T-helper 2 cell (primary cell): Measurements from ENCODE around the gene C13orf46.
A peak's percentile ranks its signal among the peaks of the same experiment; 100 is the strongest.

Experiments
- DNase-seq, 5 experiments: peaks; one replicate each; pipeline versions ENCODE4 v3.0.0 to v3.0.0-alpha.2; 2012 to 2022

The C13orf46 gene

GRCh38 chr13:113970810-113971470 is 2.9 kb downstream of the C13orf46 start:
- DNase-seq, result no peak

DNA sequence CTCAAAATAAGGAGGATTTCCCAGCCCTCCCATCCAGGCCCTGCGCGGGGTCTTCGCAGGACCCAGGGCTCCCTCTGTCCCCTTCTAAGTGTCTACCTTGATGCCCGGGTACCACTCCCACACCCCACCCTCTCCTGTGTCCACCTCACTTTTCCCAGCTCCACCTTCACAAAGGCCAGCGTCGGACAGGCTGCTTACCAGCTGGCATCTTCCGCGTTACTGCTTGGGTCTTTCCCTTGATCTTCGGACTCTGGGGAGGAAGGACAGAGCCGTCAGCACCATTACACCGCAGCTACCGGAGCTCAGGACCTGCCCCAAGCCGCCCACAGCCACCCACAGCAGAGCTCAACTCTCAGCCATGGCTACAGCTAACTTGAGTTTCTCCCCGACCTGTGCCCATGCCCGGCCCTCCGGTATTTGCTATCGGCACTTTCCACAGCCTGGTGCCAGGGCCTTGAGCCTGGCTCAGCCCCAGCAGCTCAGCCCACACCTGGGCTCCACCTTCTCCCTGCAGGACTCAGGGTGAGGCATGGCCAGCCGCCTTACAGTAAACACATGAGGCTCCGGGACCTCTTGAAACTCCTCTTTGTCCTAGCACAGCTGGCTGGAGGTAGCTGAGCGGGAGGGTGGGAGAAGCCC is 3.8 kb downstream of the C13orf46 start:
- no peak for DNase-seq

- DNase-seq, result peak in 1 of 5 experiments; percentile 0
Measured at GRCh38 chr13:113969311-113969972, 4.4 kb downstream of the C13orf46 start.

DNA sequence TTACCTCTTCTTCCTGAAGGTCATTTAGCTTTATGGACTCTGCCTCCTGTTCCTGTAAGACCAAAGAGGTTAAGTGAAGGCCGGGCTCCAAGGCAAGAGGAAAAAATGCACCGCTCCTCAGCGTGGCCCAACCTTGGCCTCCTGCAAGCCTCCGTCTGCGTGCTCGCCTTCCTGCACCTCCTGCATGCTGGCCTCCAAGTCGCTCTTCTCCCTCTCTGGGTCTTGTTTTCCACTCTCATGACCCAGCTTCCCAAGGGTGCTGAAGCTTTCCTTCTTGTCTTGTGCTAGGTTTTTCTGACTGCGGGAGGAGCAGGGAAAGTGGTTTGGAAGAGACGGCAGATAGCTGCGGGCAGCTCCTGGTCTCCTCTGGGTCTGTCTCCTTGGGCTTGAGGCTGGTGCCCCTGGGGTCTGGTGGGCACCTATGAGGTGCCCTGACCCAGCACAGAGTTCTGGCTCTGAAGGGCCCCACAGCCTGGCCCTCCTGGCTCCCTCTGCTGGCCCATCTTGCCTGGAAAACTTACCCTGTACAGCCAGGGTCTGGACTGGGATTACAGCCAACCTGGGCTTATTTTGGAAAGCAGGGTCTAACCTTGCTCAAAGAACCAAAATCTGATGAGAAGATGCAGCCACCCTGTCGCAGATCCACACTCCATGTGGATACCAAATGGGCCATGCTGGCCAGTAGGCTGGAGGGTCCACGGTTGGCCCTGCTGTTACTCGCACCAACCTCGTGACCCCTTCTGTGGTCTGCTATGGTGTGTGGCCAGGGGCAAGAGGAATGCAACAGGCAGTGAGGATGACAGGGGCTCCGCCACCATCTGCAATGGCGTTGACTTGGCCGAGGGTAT is 5.2 kb downstream of the C13orf46 start:
- no peak for DNase-seq

- no peak for DNase-seq
Measured at GRCh38 chr13:113967729-113968462, 6.0 kb downstream of the C13orf46 start.

DNA sequence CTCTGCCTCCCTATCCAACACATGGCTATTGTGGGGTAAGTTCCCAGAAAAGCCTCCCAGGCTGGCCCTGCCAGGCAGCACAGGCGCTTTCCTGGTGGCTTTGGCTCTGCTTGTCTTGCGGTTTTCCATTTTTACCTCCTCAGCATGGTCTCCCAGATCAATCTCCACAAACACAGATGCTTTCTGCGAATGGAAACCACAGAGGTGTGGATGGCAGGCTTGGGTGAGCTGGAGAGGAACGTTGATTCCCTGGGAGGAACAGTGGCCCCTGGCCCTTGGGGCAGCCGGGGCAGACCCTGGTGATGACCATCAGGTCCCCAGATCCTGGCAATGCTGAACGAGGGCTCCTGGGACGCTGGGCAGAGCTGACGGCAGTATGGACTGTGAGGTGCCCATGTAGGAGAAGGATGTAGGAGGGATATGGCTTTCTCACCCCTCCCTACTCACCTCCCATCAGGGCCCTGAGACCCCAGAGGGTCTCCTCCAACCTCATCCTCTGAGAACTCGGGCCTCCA is 6.6 kb downstream of the C13orf46 start:
- no peak for DNase-seq

- no peak for DNase-seq
Measured at GRCh38 chr13:113965968-113966884, 7.7 kb downstream of the C13orf46 start.

- no peak for DNase-seq
Measured at GRCh38 chr13:113965383-113965874, 8.4 kb downstream of the C13orf46 start.

GRCh38 chr13:113964251-113964995 is 9.5 kb downstream of the C13orf46 start:
- DNase-seq, result no peak

DNA sequence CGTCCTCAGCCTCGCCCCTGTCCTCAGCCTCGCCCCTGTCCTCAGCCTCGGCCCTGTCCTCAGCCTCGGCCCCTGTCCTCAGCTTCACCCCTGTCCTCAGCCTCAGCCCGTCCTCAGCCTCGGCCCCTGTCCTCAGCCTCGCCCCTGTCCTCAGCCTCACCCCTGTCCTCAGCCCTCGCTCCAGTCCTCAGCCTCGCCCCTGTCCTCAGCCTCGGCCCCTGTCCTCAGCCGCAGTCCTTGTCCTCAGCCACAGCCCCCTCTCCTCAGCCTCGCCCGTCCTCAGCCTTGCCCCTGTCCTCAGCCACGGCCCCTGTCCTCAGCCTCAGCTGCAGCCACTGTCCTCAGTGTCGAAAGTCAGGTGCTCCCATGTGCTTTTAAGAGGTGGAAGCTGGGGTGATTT is 10.5 kb downstream of the C13orf46 start:
- DNase-seq, result no peak

GRCh38 chr13:113962975-113963374 is 10.9 kb downstream of the C13orf46 start:
- no peak for DNase-seq

- DNase-seq, result no peak
Measured at GRCh38 chr13:113962386-113962785, 11.5 kb downstream of the C13orf46 start.

DNA sequence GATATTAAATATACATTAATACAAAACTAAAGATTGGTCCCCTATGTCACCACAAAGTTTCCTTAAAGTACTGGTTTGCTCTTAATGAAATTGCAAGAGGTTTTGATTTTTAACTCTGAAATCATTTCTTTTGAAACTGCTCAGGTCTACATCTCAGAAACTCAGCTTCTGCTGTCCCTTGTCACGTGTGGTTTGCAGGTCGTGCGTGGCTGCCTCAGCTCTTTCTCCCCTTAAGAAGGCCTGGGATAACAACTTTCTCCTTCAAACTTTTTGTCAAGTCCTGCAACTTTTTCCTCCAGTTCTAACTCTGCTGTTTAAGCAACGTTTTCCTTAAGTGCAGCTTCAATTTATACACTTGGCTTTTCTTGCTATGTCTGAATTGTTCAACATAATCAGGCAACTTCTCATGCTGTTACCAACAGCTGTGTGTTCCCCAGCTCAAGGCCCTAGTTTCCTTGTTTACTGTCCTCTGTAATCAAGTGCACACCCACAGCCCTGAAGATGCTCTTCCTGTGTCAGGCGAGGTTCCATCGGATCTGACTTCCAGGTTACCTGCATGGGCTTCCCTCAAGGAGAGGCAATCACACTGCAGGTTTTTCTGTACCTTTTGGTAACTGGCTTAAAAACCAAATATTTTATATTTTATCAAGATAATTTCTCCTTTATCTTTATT is 13.5 kb downstream of the C13orf46 start:
- DNase-seq, result no peak

GRCh38 chr13:113959198-113959597 is 14.7 kb downstream of the C13orf46 start:
- DNase-seq, result no peak

DNA sequence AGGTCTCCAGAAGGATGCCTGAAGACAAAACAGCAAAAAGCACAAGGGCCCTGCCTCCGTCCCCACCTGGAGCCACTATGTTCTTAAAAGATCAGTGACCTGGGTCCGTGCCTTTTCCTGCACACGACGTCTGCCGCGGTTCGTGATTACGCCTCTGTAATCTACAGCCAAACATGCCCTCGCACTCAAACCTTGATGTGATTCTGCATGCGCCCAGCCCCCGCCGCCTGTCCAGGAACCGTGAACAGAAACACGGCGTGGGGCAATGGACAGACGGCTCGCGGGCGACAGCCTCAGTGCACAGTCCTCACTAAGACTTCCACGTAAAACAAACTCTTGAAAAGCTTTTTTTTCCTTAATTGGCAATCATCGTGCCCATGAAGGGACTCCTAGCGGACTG is 15.5 kb downstream of the C13orf46 start:
- DNase-seq, result no peak

GRCh38 chr13:113956571-113956970 is 17.3 kb downstream of the C13orf46 start:
- no peak for DNase-seq

DNA sequence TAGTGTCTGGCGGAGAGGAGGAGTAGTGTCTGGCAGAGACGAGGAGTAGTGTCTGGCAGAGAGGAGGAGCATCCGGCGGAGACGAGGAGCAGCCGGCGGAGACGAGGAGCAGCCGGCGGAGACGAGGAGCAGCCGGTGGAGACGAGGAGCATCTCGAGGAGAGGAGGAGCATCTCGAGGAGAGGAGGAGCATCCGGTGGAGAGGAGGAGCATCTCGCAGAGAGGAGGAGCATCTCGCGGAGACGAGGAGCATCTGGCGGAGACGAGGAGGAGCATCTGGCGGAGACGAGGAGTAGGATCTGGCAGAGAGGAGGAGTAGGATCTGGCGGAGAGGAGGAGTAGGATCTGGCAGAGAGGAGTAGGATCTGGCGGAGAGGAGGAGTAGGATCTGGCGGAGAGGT is 18.2 kb downstream of the C13orf46 start:
- no peak for DNase-seq

GRCh38 chr13:113955235-113955634 is 18.6 kb downstream of the C13orf46 start:
- DNase-seq, result no peak

DNA sequence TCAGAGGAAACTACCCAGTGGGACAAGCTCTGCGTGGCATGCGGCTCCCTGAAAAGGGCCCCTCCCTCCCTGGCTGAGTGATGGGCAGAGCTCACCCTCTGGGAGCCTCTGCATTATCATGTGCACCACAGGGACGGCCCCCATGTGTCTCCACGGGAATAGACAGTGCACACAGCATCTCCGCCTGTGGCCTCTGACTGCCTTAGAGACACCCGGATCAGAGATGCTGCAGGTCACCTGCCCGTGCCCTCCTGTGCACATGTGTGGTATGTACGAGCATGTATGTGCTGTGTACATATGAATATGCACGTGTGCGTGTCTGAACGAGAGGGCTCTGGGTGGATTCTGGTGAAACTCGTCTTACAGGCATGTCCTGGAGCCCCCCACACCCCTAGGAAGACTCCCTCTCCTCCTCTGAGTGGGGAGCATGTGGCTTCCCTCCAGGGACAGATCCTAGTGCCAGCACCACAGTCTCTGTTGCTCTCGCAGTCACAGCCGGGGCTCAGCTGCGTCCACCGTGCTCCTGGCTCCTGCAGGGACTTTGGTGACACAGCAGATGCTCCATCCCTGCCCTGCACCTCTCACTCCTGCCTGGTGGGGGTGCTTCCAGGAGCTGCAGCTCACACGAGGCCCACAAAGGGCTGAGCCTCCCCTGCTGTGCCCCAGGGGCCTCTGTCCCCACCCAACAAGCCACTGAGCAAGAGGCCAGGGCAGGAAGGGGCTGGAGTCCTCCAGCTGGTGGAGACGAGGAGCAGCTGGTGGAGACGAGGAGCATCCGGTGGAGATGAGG is 19.6 kb downstream of the C13orf46 start:
- DNase-seq, result no peak
